Muscle of arm (tissue), 12 donors: ENCODE measurements around the gene ACVR1. TPM values are rescaled to one million over a fixed set of nuclear protein-coding genes. Genes with fewer than 3 reads are reported as not detected.
"Not testable (repeated sequence)": the region's sequence is repeated elsewhere in the genome, so short reads cannot be mapped to it uniquely, and the experiment has no call there.

Experiments used
- DNase-seq: peaks from one replicate; pipeline ENCODE4 v3.0.0-alpha.2; 2013
- polyA plus RNA-seq, 12 donors: library from polyadenylated mRNA; unstranded; fragments of 120-200 nt; gene quantifications; one replicate each; pipeline ENCODE4 v1.2.1, GENCODE V29; 2013; ENCODE audit not compliant: insufficient read length in 12 of 12

Gene ACVR1
- polyA plus RNA-seq, 12 donors: 24.4 to 43.0 (median 32.5) TPM; not detected in 1

GRCh38 chr2:157830696-157831570 is 45.2 kb downstream of the ACVR1 start:
- DNase-seq: no peak

DNA sequence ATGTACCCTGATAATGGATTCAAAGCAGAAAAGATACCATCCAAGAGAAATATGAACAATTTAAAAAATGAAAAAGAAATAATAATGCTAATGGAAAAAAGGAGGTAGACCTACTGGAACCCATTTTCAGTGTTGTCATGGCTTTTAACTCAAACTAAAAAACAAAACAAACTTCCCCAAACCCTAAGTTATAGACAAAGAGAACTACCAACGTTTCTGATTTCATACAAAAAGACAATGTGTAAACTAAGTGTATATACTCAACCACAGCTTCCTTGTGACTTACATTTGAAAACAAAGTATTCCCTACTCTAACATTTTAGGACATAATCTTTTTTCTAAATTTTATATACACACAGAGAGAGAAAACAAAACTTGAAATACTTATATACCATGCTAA is 45.9 kb downstream of the ACVR1 start:
- DNase-seq: no peak

DNA sequence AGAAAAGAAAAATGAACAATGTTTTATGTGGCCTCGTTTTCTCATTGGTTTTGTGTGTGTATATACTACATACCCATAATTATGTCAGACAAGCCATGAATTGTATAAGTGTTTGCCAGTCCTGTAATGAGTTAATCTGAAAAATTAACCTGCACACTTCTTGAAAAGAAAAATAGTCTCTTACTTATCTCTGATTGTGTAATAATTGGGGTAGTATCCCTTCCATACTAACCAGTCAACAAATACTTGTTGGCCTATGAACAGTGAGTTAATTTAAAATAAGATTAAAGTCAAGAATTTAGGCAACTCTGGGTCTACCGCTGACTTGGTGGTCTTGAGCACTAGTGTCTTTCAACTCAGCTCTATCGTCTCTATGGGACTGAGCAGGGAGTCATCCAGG is 48.8 kb downstream of the ACVR1 start:
- DNase-seq: no peak

DNA sequence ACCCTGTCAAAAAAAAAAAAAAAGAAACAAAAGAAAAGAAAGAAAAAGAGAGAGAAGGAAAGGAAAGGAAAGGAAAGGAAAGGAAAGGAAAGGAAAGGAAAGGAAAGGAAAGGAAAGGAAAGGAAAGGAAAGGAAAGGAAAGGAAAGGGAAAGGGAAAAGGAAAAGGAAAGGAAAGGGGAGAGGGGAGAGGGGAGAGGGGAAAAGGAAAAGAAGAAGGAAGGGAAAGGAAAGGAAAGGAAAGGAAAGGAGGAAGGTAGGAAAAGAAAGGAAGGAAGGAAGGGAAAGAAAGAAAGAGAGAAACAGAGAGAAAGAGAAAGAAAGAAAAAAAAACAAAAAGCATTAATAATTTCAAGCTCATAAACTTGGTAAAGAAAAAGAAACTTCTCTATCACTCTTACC is 49.5 kb downstream of the ACVR1 start:
- not testable (repeated sequence) for DNase-seq

- no peak for DNase-seq
Observed at GRCh38 chr2:157825885-157826284, 50.2 kb downstream of the ACVR1 start.

- no peak for DNase-seq
Observed at GRCh38 chr2:157822993-157823392, 53.1 kb downstream of the ACVR1 start.

- no peak for DNase-seq
Observed at GRCh38 chr2:157822533-157822932, 53.6 kb downstream of the ACVR1 start.

DNA sequence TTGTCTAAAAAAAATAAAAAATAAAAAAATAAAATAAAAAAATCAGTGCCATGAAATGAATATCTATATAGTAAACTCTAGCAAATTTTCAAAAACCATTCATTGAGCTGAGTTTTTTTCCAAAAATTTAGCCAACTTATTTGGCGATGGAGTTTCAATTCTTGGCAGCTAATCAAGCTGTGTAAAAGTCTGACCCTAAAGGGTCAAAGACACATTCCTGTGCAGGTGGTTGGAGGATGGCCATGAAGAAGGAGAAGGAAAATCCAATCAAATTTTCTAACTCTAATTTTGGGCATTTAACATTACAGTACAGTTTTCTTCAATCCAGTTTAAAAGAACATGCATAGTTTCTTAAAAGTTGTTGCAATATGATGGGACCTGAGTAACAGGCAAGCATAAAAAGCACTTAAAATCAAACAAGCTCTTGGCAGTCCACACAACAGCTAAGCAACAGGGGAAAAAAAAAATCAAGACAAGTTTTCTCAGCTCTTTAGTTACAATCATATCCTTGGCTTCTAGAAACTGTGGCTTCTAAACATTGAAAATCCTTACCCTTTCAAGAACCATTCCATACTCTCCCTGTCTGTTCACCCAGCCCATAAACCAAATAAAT is 54.5 kb downstream of the ACVR1 start:
- no peak for DNase-seq

DNA sequence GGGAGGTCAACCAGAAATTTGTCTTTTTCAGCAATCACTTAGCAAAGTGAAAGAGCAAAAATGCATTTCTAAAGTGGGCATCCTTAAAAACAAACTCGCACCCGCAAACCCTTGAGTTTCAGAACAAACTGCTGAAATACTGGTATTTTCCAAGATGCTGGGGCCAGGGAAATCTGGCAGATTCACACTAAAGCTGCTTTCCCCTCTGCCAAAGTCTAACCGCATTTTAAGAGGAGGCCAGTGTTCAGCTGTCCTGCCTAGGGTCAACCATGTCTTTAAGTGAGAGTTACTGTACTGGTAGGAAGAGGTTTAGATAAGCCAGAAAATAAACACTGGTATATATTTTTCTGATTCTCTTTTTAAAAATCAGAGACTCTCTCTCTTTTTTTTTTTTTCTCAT is 55.9 kb downstream of the ACVR1 start:
- peak; percentile 61 for DNase-seq

DNA sequence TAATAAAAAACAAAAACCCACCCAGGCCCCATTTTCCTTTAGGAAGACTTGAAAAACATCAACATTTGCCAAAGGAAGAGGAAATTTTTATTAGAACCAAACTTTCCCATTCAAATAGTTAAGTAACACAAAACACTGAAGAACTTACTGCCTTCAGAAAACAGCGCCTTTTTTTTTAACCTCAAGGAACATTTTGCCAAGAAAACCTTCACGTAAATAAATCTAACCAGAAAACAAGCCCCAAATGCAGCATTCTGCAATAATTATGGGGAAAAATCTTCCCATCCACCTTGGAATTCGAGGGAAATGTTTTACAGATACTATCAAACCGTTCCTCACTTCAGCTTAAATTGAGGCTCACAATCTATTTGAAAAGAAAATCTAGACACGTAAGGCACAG is 56.4 kb downstream of the ACVR1 start:
- DNase-seq: peak; percentile 31

GRCh38 chr2:157818227-157818626 is 57.9 kb downstream of the ACVR1 start:
- no peak for DNase-seq

DNA sequence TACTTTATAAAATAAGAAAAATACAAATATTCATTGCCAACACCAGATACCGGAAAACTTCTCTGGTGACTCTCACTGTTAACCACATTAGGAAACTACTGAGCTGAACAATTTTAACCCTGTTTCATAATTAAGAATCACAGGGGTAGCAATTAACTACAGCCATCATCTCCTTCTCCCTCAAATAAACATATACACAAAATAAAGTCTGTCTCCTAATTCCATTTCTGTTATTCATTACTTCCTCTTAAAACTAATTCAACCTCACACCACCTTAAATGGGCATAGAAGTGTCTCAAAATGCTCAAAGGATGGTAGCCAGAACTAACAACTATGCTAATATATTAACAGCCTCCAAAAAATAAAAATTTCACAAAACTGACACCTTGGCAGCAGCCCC is 60.7 kb downstream of the ACVR1 start:
- DNase-seq: no peak

DNA sequence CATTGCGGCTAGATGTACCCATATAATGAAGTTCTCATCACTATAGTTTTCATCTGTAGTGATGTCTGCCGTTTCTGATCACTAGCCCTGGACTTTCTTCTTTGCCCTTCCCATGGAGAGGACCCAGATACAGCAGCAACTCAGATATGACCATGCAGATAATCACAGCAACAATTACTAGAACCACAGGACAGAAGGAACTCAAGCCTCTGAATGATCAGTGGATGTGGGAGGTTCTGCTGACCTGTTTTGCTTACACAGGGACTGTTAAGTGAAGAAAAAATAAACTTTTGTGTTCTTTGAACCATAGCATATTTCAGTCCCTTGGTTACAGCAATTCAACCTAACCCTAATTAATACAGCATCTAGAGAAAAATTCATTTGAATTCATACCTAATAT is 62.7 kb downstream of the ACVR1 start:
- DNase-seq: no peak

GRCh38 chr2:157810037-157810436 is 66.1 kb downstream of the ACVR1 start:
- DNase-seq: no peak

DNA sequence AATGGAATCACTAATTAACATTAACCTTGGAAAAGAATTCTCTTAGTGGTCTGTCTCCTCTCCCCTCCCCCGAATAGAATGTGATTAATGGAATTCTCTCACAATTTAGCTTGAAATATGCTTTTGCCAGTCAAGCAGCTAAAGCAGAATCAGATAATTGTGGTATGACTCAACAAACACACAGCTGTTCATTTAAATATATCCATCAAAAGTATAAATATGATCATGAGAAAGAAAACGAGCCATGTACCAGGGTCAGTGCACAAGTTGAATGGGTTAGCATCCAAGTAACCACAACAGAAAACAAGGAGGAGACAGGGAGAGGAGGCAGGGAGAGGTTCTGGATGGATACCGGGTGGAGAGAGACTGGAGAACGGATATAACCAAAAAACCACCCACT is 66.9 kb downstream of the ACVR1 start:
- DNase-seq: no peak

DNA sequence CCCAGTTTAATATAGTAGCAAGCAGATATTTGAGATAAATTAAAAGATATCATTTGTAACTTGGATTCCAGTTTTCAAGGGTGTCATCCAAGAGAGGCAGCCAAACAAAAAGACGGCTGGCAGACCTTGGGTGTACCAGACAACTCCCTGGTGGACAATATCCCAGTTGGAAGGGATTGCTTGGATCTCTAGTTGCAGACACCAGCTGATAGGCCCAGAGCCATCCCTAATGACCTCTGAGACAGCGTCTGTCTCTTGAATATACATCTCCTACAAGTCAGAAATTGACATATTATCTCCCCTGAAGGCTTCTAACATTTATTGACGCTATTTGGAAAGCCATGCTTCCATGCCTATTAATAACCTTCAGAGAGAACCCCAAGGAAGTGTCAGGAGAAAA is 67.7 kb downstream of the ACVR1 start:
- DNase-seq: no peak

DNA sequence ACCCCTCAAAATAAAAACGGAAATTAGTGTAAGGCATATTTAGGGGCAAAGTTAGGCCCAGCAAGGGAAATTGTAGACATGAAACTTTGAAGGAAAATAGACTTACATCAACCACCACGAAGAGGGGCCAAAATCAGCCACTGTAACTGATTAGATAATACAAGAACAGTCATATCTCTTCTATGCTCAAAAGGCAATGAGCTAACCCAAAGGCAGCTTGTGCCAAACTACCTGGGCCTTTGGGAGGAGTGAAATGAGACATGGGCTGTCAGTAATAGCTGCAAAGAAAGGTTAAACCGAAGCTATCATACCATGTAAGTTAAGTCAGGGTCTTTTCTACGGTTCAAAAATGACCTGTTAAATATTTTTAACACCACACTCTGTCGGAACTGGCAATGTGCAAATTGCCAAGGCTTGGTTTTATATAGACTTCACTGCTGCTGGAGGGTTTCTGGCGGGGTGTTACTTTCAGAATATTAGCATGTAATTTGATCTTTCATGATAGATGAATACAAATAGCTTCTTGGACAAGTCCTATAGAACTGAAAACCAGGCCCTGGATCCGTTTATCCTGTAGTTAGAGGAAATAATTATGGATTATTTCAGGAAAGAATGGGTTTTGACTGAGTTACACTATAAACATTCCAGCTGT is 69.6 kb downstream of the ACVR1 start:
- DNase-seq: no peak

- no peak for DNase-seq
Observed at GRCh38 chr2:157805519-157805918, 70.6 kb downstream of the ACVR1 start.

DNA sequence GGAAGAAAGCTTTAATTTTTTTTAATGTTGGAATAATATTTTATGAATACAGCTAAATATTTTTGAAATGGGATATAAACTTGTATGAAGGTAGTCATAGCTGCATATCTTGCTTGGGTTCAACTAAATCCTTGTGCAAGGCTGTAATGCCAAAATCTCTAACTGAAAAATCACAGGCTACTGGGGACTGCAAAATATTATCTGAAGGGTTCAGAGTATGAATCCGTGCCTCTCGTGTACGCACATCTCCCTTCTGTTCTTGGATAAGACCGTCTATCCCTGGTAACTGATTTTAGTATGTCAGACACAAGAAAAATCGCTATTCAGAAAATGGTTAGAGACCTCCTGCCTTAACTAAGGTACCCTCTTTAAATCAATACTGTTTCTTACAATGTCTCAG is 71.8 kb downstream of the ACVR1 start:
- no peak for DNase-seq

- DNase-seq: no peak
Observed at GRCh38 chr2:157803952-157804351, 72.2 kb downstream of the ACVR1 start.

DNA sequence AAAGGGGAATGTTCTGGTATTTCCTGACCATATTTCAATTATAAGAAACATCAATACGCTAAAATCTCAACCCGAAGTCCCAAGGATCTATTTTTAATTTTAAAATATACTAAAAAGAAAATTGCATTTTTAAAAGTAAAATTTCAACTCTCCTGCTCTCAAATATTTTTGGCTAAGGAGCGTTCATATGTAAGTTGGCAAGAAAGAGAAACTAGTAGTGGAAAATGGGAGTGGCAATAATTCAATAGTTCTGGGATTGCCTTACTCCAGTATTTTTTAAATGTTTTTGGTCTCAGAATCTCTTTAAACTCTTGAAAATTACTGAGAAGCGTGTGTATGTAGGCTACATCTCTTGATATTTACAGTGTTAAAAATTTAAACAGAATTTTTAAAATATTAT is 72.7 kb downstream of the ACVR1 start:
- no peak for DNase-seq

- DNase-seq: no peak
Observed at GRCh38 chr2:157800838-157801495, 75.2 kb downstream of the ACVR1 start.
